ENCODE results near the gene GATAD2B. TPM values are rescaled to one million over a fixed set of nuclear protein-coding genes. Genes with fewer than 3 reads are reported as not detected.

GATAD2B gene
- 4.8 and 6.8 TPM in 2 replicates for polyA plus RNA-seq (2011; rRNA removed)
- polyA minus RNA-seq (2011; rRNA and poly(A)+ RNA removed), result 22.1 and 23.0 TPM in 2 replicates

- ChIA-PET POLR2A (interaction anchor here (0.6 to 1.4 kb wide), 9 partner anchors 17 to 341 kb away, joined by 3 to 4 read pairs (median 3); partner anchors contain the start of genes DENND4B and JTB), CTCF (interaction anchor here (0.6 kb wide), 1 partner anchor 192 kb away, joined by 3 read pairs; no protein-coding TSS in a partner anchor)
- Histone ChIP-seq H3K9me3 (ENCODE audit: control insufficient read depth, insufficient read depth, low read length) (no peaks in the 10 kb centered on the region), H3K27ac (ENCODE audit: low read depth, low read length) (peak within 1 kb of the TSS; percentile 68), H3K27me3 (ENCODE audit: control insufficient read depth, insufficient read depth, low read length) (no peaks in the 10 kb centered on the region), H3K4me3 (ENCODE audit: low read depth, low read length) (peak within 1 kb of the TSS; percentile 91)
- TF ChIP-seq CTCF (IDR thresholded peaks at IDR 0.05; ENCODE audit: low read depth, low read length), result no peak
- peak; percentile 100 for DNase-seq (ENCODE audit: low read depth, low spot score)
Observed at GRCh38 chr1:153922972-153923925, at the start of gene GATAD2B. GATAD2B (minus strand) TSS chr1:153922972; CDS start chr1:153828347, 94,625 bp downstream.

GRCh38 chr1:153970346-153970745, 47.6 kb upstream of the GATAD2B start:
- no peak for DNase-seq (ENCODE audit: low read depth, low spot score)
- Histone ChIP-seq H3K9me3 (ENCODE audit: control insufficient read depth, insufficient read depth, low read length) (no peaks in the 10 kb centered on the region), H3K4me3 (ENCODE audit: low read depth, low read length) (no peak overlapping the region), H3K27me3 (ENCODE audit: control insufficient read depth, insufficient read depth, low read length) (no peaks in the 10 kb centered on the region), H3K27ac (ENCODE audit: low read depth, low read length) (no peak overlapping the region)
- CTCF ChIA-PET, result no interaction called here
- no peak for TF ChIP-seq CTCF (IDR thresholded peaks at IDR 0.05; ENCODE audit: low read depth, low read length)
- POLR2A ChIA-PET, result no interaction called here

DNA sequence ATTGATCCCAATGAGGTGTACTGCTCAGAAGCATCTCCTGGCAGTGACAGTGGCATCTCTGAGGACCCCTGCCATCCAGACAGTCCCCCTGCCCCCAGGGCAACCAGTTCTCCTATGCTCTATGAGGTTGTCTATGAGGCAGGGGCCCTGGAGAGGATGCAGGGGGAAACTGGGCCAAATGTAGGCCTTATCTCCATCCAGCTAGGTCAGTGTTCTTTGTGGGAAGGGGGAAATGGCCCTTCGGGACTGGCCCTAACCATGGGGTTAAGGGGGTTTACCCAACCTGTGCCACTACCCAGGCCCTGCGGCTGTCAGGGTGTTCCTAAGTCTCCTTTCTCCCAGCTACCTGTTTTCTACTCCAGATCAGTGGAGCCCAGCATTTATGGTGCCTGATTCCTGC, 46.2 kb upstream of the GATAD2B start:
- no peak overlapping the region for H3K4me3 ChIP-seq (ENCODE audit: low read depth, low read length)
- TF ChIP-seq CTCF (IDR thresholded peaks at IDR 0.05; ENCODE audit: low read depth, low read length), result no peak
- H3K9me3 ChIP-seq (ENCODE audit: control insufficient read depth, insufficient read depth, low read length), result no peaks in the 10 kb centered on the region
- no peak overlapping the region for H3K27ac ChIP-seq (ENCODE audit: low read depth, low read length)
- no peaks in the 10 kb centered on the region for H3K27me3 ChIP-seq (ENCODE audit: control insufficient read depth, insufficient read depth, low read length)
- DNase-seq (ENCODE audit: low read depth, low spot score), result no peak
- ChIA-PET CTCF (interaction anchor here (4.8 kb wide), 1 partner anchor 18 kb away, joined by 31 read pairs; the partner anchor contains the start of gene RAB13), POLR2A (interaction anchor here (3.9 kb wide), 1 partner anchor 9 kb away, joined by 39 read pairs; the partner anchor contains the start of gene JTB)

- Histone ChIP-seq H3K27ac (ENCODE audit: low read depth, low read length) (no peak overlapping the region), H3K4me3 (ENCODE audit: low read depth, low read length) (peak overlapping the region; percentile 75), H3K27me3 (ENCODE audit: control insufficient read depth, insufficient read depth, low read length) (no peaks in the 10 kb centered on the region), H3K9me3 (ENCODE audit: control insufficient read depth, insufficient read depth, low read length) (no peaks in the 10 kb centered on the region)
- ChIA-PET POLR2A (interaction anchor here (1.2 to 3.9 kb wide), 2 partner anchors 9 to 22 kb away, joined by 5 to 39 read pairs; partner anchors contain the start of genes DENND4B and JTB), CTCF (interaction anchor here (1.5 to 4.8 kb wide), 4 partner anchors 9 to 147 kb away, joined by 3 to 31 read pairs (median 18); partner anchors contain the start of genes JTB and RAB13)
- no peak for TF ChIP-seq CTCF (IDR thresholded peaks at IDR 0.05; ENCODE audit: low read depth, low read length)
- DNase-seq (ENCODE audit: low read depth, low spot score), result no peak
Observed at GRCh38 chr1:153968408-153968807, 45.6 kb upstream of the GATAD2B start.

Data from AG04450 (cell line).